Measurements from ENCODE around the gene OSBPL5.

OSBPL5 gene

DNA sequence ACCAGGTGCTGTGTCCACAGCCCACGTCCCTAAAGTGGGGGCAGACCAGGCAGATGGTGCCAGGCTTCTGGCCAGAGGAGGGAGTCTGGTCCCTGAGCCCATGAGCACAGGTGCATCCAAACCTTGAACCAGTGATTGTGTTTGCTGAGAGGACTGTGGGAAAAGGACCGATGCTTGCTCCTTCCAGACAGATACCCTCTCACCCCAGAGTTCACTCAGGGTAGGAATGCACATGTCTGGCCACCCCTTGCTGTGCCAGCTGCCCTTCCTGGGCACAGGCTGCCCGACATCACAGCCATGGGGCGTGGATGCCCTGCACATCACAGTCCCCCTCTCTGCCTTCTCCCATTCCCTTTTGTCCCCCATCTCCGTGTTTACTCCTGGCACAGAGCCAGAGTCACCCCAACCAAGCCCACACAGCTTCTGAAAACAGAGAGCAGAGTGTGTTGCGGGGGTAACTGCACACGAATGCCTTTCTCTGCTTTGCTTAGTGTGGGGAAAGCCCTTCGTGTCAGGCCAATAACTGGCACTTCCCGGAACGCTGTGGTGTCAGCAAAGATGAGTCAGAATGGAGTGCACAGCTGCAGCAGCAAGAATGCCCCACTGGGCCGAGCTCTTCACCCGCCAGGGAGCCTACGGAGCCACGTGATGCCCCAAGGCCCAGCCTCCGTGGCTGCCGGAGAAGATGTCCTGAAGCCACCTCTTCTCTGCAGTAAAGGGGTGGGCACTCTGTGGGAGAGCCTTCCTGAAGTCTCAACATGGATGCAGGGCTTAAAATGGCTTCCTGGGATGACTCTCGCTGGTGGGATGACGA is 115.5 kb downstream of the OSBPL5 start:
- DNase-seq, result peak; percentile 64

- DNase-seq, result no peak
Measured at GRCh38 chr11:3047637-3048036, 117.5 kb downstream of the OSBPL5 start.

- DNase-seq, result no peak
Measured at GRCh38 chr11:3046641-3047040, 118.5 kb downstream of the OSBPL5 start.

DNA sequence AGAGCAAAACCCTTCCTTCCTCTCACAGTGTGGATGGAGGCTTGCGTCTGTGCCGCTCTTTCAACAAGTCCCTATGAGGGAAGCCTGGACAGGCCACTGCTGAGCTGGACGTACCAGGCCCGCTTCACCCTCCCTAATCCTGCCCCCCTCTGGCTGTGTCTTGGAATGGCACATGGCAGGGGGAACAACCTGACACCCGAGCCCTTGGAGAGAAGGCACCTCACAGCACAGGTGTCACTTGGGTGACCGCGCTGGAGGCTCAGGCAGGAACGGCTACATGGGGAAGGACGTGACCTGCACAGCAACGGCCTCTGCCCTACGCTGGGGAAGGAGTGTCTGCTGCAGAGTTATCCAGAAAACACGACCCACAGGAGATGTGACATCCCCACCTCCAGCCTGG is 118.9 kb downstream of the OSBPL5 start:
- no peak for DNase-seq

GRCh38 chr11:3044915-3045314 is 120.2 kb downstream of the OSBPL5 start:
- no peak for DNase-seq

DNA sequence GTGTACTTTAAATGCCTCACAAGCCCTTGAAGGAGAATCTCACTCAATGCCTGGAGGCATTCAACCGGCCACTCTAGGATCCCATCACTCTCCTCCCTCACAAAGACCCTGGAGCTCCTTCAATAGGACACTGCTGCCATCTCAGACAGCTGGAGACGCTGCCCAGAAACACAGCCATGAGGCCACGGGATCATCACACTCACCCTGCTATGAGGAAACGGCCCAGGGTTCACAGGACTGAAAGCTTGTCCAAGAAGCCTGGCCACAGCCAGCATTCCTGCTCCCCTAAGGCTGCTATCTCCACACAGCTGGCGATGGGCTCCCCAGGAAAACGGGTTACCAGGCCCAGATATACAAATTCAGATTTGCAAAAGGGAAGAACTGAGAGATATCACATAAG is 121.1 kb downstream of the OSBPL5 start:
- no peak for DNase-seq

DNA sequence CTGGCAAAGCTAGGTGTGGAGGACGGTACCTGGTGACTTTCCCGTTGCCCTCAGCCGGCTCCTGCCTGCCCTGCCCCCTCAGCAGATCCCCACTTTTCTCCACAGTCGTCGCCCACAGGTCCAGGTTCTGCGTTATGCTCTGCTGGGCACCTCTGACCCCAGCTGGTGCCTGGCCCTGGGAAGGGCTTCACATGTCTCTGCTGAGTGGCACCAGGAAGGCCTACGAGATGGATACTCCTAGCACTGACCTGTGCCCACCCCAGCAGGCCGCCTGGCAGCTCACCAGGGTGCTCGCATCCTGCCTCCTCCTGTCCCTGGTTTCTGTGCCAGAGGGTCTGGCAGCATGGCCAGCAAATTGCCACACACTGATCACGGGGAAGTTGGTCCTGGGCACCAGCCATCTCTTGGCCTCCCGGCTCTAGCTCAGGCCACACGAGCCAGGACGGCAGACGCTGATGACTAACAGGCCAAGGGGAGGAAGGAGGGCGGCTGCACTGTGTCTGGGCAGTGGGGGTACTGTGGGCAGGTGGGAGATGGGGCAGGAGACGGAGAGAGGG is 121.7 kb downstream of the OSBPL5 start:
- DNase-seq, result no peak

DNA sequence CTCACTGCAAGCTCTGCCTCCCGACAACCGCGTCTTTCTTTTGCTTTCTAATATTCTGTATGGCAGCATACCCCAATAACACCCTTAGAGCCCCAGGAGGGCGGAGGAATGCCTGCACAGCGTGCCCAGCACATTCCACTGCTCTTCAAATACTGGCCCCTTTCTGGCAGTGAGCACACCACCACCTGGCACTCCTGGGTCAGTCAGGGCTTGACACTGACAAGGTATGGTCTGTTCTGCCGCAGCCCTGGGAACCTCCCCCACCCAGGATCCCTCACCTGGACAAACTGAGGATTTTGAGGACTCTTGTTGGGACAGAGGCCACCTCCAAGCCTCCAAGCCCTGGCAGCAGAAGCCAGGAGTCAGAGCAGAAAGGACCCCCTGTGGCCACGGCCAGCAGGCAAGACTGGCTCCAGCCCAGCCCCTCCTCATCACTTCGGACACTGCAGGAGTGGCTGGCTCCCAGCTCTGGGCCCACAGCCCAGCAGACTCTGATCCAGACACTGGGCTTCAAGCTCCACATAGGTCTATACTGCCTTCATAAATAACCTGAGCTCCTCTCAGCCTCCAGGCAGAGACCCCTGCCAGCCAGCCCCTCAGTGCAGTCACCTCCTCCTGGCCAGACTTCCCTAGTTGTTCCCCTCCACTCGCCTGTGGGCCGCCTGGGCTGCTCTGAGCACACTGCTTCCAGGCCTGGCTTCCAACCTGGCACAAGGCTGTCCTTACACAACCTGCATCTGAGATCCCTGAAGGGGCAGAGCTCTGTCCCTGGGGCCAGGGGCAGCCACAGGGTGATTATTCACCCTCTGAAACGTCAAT is 122.4 kb downstream of the OSBPL5 start:
- DNase-seq, result no peak

DNA sequence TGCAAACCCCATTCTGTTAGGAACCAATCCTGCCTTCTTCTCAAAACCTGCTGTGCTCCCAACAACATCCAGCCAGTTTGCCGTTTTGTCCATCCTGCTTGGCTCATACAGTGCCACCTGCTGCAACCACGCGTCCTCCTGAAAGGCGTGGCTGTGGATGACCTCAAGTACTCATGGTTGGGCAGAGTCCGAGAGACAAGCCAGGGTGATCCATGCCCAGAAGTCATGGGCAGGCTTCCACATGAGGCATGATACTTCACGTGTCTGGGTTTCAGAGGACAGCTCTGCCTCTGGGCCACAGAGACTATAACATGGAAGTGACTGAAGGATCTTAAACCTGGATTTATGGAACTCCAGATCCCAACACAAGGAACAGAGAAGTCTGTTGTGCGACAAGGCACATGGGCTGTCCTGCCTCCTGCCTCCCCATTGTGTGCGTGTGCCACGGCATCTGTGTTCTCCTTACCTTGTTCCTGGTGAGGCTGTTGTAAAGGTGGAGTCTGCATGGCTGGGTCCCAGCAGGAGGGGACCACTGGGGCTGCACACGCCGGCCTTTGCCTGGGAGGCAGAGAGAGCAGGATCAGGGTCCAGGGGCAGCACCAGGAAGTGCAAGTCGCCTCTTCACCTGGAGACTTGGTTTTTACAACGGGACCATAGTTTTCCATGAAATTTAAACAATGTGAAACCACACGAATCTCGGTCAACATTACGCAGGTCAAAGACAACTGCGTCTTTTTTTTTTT is 123.2 kb downstream of the OSBPL5 start:
- DNase-seq, result no peak

DNA sequence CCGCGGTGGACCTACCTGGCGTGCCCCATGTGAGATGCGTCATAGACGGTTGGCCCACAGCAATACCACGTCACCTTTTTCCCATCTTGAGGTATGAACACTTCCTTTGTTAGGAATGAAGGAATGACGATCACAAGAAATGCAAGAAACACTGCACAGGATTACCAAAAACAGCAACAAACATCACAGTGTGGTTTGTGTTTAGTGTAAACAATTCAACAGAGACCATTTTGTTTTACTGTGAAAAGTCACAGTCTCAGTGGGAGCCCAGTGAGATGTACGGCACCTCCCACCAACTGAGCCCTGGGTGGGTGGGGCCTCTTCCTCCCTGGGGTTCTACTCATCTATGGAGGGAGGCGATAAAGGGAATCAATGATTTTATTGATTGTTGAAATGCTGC is 124.2 kb downstream of the OSBPL5 start:
- DNase-seq, result no peak

- no peak for DNase-seq
Measured at GRCh38 chr11:3037945-3038271, 127.2 kb downstream of the OSBPL5 start.

Data from activated CD4-positive, CD25-positive, alpha-beta regulatory T cell treated with anti-CD3 and anti-CD28 coated beads, Interleukin-2, amount 50 U/mL, for 72 hours (primary cell).